Gastroesophageal sphincter (tissue), 4 donors: Measurements from ENCODE around the gene ALK. TPM values are rescaled to one million over a fixed set of nuclear protein-coding genes. Genes with fewer than 3 reads are reported as not detected.

Source experiments
- ATAC-seq: fragments of 150-250 bp; one replicate; pipeline ENCODE4 v1.9.1; 2016; ENCODE audit warnings: mild to moderate bottlenecking, moderate library complexity
- H3K27ac ChIP-seq, 4 donors: fragments of 200-600 bp; sonication (generic) in 3 of 4; 1 replicate in 3 of 4; 2 replicates in 1 of 4; pipeline ENCODE4 v1.5.1; 2016 to 2019
- H3K27me3 ChIP-seq: fragments of 200-600 bp; sonication (generic); one replicate; pipeline ENCODE4 v1.5.1; 2019
- H3K36me3 ChIP-seq, 2 donors: fragments of 200-600 bp; sonication (generic); one replicate each; pipeline ENCODE4 v1.5.1; 2019; ENCODE audit warnings: control low read depth in 1 of 2
- H3K4me1 ChIP-seq, 3 donors: fragments of 200-600 bp; sonication (generic); 1 replicate in 2 of 3; 2 replicates in 1 of 3; pipeline ENCODE4 v1.5.1; 2016 to 2019; ENCODE audit warnings: control low read depth in 2 of 3
- H3K4me3 ChIP-seq, 2 donors: fragments of 200-600 bp; sonication (generic); one replicate each; pipeline ENCODE4 v1.5.1; 2019; ENCODE audit warnings: mild to moderate bottlenecking in 1 of 2, moderate library complexity in 1 of 2
- H3K9me3 ChIP-seq, 3 donors: fragments of 200-600 bp; sonication (generic); one replicate each; pipeline ENCODE4 v1.5.1; 2017 to 2019; ENCODE audit warnings: control low read depth in 2 of 3
- CTCF ChIP-seq, 4 experiments: fragments of 200-600 bp in 2 of 4; fragments of 450-650 bp in 2 of 4; sonication (generic) in 1 of 4; IDR thresholded peaks; one replicate each; pipeline ENCODE4 v1.5.1; 2017 to 2019; ENCODE audit warnings: antibody characterized with exemption in 4 of 4, mild to moderate bottlenecking in 2 of 4, moderate library complexity in 2 of 4
- EP300 ChIP-seq: sonication (generic); formaldehyde crosslinking; IDR thresholded peaks from one replicate; pipeline ENCODE4 v1.6.1; 2017; ENCODE audit warnings: antibody characterized with exemption, mild to moderate bottlenecking
- POLR2A ChIP-seq, 2 donors: fragments of 450-650 bp; IDR thresholded peaks; one replicate each; pipeline ENCODE4 v1.6.1; 2017; ENCODE audit warnings: antibody characterized with exemption in 2 of 2, mild to moderate bottlenecking in 2 of 2, moderate library complexity in 1 of 2
- POLR2AphosphoS5 ChIP-seq: sonication (generic); formaldehyde crosslinking; IDR thresholded peaks from one replicate; pipeline ENCODE4 v1.6.1; 2017; ENCODE audit warnings: antibody characterized with exemption
- WGBS, 2 donors: methylation state at CpG; one replicate each; pipeline ENCODE4 v1.1.5; 2018; ENCODE audit warnings: low coverage in 1 of 2; 5-methylcytosine and 5-hydroxymethylcytosine counted together
- total RNA-seq, 4 donors: library from RNA; depleted of rRNA; stranded (reverse); fragments of >200 nt; gene quantifications; one replicate each; pipeline ENCODE4 v1.1.0, GENCODE V29; 2016

Gene ALK
- total RNA-seq, 4 donors from 2014 or later = 0.94 to 1.6 (median 1.1) TPM

- no peak overlapping the region for H3K4me3 ChIP-seq
- no peak overlapping the region for H3K27ac ChIP-seq
- no peak for ATAC-seq
- 94% methylated on average over 3 to 4 of the region's 4 CpGs for WGBS, 2 donors
- H3K27me3 ChIP-seq = no peaks in the 10 kb centered on the region
- no peaks in the 10 kb centered on the region for H3K4me1 ChIP-seq
- no peaks in the 10 kb centered on the region for H3K9me3 ChIP-seq
- H3K36me3 ChIP-seq = no peaks in the 10 kb centered on the region
- TF ChIP-seq EP300 (no peak), POLR2AphosphoS5 (no peak), POLR2A (IDR thresholded peaks at IDR 0.05) (no peak), CTCF (IDR thresholded peaks at IDR 0.05) (no peak)
Observed at GRCh38 chr2:29714333-29714732, 207.1 kb downstream of the ALK start.

- 67 to 79% methylated on average over 3 to 4 of the region's 4 CpGs for WGBS, 2 donors
- Histone ChIP-seq H3K9me3 (no peaks in the 10 kb centered on the region), H3K27me3 (no peaks in the 10 kb centered on the region), H3K36me3 (no peaks in the 10 kb centered on the region), H3K27ac (no peak overlapping the region), H3K4me1 (no peaks in the 10 kb centered on the region), H3K4me3 (no peak overlapping the region)
- no peak for TF ChIP-seq POLR2A (IDR thresholded peaks at IDR 0.05)
- TF ChIP-seq POLR2AphosphoS5 = no peak
- TF ChIP-seq EP300 = no peak
- TF ChIP-seq CTCF (IDR thresholded peaks at IDR 0.05) = no peak
- no peak for ATAC-seq
Observed at GRCh38 chr2:29706171-29706720, 215.1 kb downstream of the ALK start.

GRCh38 chr2:29705616-29706015 lies 215.8 kb downstream of the ALK start:
- WGBS, 2 donors = 78 to 91% methylated on average over 2 to 4 of the region's 4 CpGs

GRCh38 chr2:29703336-29703735 lies 218.1 kb downstream of the ALK start:
- Histone ChIP-seq H3K27ac (no peak overlapping the region), H3K4me3 (no peak overlapping the region), H3K4me1 (no peaks in the 10 kb centered on the region), H3K36me3 (no peaks in the 10 kb centered on the region), H3K9me3 (no peaks in the 10 kb centered on the region), H3K27me3 (no peaks in the 10 kb centered on the region)
- ATAC-seq = no peak
- TF ChIP-seq POLR2A (IDR thresholded peaks at IDR 0.05) (no peak), EP300 (no peak), POLR2AphosphoS5 (no peak), CTCF (IDR thresholded peaks at IDR 0.05) (no peak)
- 92 to 100% methylated on average over 1 of the region's 1 CpG for WGBS, 2 donors

More at GRCh38 chr2:29705616-29706015, 215.8 kb downstream of the ALK start:
- no peaks in the 10 kb centered on the region for H3K9me3 ChIP-seq
- TF ChIP-seq POLR2AphosphoS5 (no peak), EP300 (no peak), CTCF (IDR thresholded peaks at IDR 0.05) (no peak), POLR2A (IDR thresholded peaks at IDR 0.05) (no peak)
- no peak overlapping the region for H3K4me3 ChIP-seq
- no peaks in the 10 kb centered on the region for H3K4me1 ChIP-seq
- no peak overlapping the region for H3K27ac ChIP-seq
- H3K36me3 ChIP-seq = no peaks in the 10 kb centered on the region
- H3K27me3 ChIP-seq = no peaks in the 10 kb centered on the region
- ATAC-seq = no peak

- Histone ChIP-seq H3K9me3 (no peaks in the 10 kb centered on the region), H3K27me3 (no peaks in the 10 kb centered on the region), H3K4me1 (no peaks in the 10 kb centered on the region), H3K27ac (no peak overlapping the region), H3K4me3 (no peak overlapping the region), H3K36me3 (no peaks in the 10 kb centered on the region)
- ATAC-seq = no peak
- no peak for TF ChIP-seq CTCF (IDR thresholded peaks at IDR 0.05)
- TF ChIP-seq EP300 = no peak
- no peak for TF ChIP-seq POLR2A (IDR thresholded peaks at IDR 0.05)
- no peak for TF ChIP-seq POLR2AphosphoS5
- WGBS, 2 donors = 83 to 100% methylated on average over 1 to 2 of the region's 2 CpGs
Observed at GRCh38 chr2:29702276-29702675, 219.1 kb downstream of the ALK start.
